Skeletal muscle tissue (tissue), 4 donors: ENCODE data around the gene SKIC8. TPM values are rescaled to one million over a fixed set of nuclear protein-coding genes. Genes with fewer than 3 reads are reported as not detected.

Experiments
- H3K27ac ChIP-seq: one replicate; pipeline ENCODE4 v1.7.0; 2013; ENCODE audit warnings: mild to moderate bottlenecking, low read depth, low read length, inconsistent platforms
- H3K27me3 ChIP-seq, 3 donors: one replicate each; pipeline ENCODE4 v1.7.0; 2013; ENCODE audit warnings: low read length in 3 of 3; ENCODE audit not compliant: control insufficient read depth in 3 of 3, insufficient read depth in 3 of 3
- H3K36me3 ChIP-seq, 3 donors: one replicate each; pipeline ENCODE4 v1.7.0; 2013; ENCODE audit warnings: low read length in 3 of 3; ENCODE audit not compliant: control insufficient read depth in 3 of 3, insufficient read depth in 3 of 3
- H3K4me1 ChIP-seq, 3 donors: one replicate each; pipeline ENCODE4 v1.7.0; 2013; ENCODE audit warnings: low read length in 3 of 3, mild to moderate bottlenecking in 3 of 3; ENCODE audit not compliant: control insufficient read depth in 3 of 3, insufficient read depth in 3 of 3
- H3K4me3 ChIP-seq, 3 donors: one replicate each; pipeline ENCODE4 v1.7.0; 2013; ENCODE audit warnings: low read length in 3 of 3
- H3K9ac ChIP-seq, 3 donors: one replicate each; pipeline ENCODE4 v1.7.0; 2013; ENCODE audit warnings: low read length in 3 of 3, mild to moderate bottlenecking in 3 of 3, moderate library complexity in 2 of 3, low read depth in 1 of 3
- H3K9me3 ChIP-seq, 3 donors: one replicate each; pipeline ENCODE4 v1.7.0; 2013; ENCODE audit warnings: low read length in 3 of 3; ENCODE audit not compliant: control insufficient read depth in 3 of 3
- total RNA-seq: library from RNA; depleted of rRNA; stranded (reverse); fragments of >200 nt; gene quantifications from one replicate; pipeline ENCODE4 v1.2.3, GENCODE V29; 2014
- donor health status: Osteomylitis.

SKIC8 gene
- total RNA-seq, 1 donor from 2014 or later: 56.9 TPM

- Histone ChIP-seq H3K27ac (peak overlapping the region; percentile 95), H3K4me1 (peaks cover 31 to 40% (median 34%) of the 10 kb centered on the region in 3 donors), H3K9ac (peak overlapping the region in 2 of 3 donors; percentile 73 to 94)
Measured at GRCh38 chr15:78263907-78264303, 35.5 kb downstream of the SKIC8 start.

GRCh38 chr15:78263351-78263781, 36.0 kb downstream of the SKIC8 start:
- Histone ChIP-seq H3K9ac (peak overlapping the region in 1 of 3 donors; percentile 94), H3K4me1 (peaks cover 26 to 35% (median 29%) of the 10 kb centered on the region in 3 donors), H3K4me3 (no peak overlapping the region), H3K27ac (peak overlapping the region; percentile 95), H3K27me3 (no peaks in the 10 kb centered on the region), H3K36me3 (no peaks in the 10 kb centered on the region), H3K9me3 (no peaks in the 10 kb centered on the region)

More at GRCh38 chr15:78263907-78264303, 35.5 kb downstream of the SKIC8 start:
- no peaks in the 10 kb centered on the region for H3K9me3 ChIP-seq
- no peaks in the 10 kb centered on the region for H3K27me3 ChIP-seq
- H3K4me3 ChIP-seq: peak overlapping the region in 2 of 3 donors; percentile 63 to 76
- no peaks in the 10 kb centered on the region for H3K36me3 ChIP-seq

GRCh38 chr15:78261062-78261461, 38.3 kb downstream of the SKIC8 start:
- Histone ChIP-seq H3K4me3 (no peak overlapping the region), H3K27me3 (no peaks in the 10 kb centered on the region), H3K4me1 (peaks cover 8 to 14% (median 9%) of the 10 kb centered on the region in 3 donors), H3K9ac (no peak overlapping the region), H3K36me3 (no peaks in the 10 kb centered on the region), H3K9me3 (no peaks in the 10 kb centered on the region), H3K27ac (no peak overlapping the region)

- Histone ChIP-seq H3K4me3 (no peak overlapping the region), H3K36me3 (no peaks in the 10 kb centered on the region), H3K9ac (no peak overlapping the region), H3K27ac (no peak overlapping the region), H3K9me3 (no peaks in the 10 kb centered on the region), H3K4me1 (peaks cover 6 to 9% (median 7%) of the 10 kb centered on the region in 3 donors), H3K27me3 (no peaks in the 10 kb centered on the region)
Measured at GRCh38 chr15:78260489-78260888, 38.9 kb downstream of the SKIC8 start.

GRCh38 chr15:78259232-78259631, 40.2 kb downstream of the SKIC8 start:
- H3K27me3 ChIP-seq: no peaks in the 10 kb centered on the region
- H3K4me3 ChIP-seq: no peak overlapping the region
- peaks cover 0 to 3% (median 2%) of the 10 kb centered on the region in 3 donors for H3K4me1 ChIP-seq
- no peaks in the 10 kb centered on the region for H3K9me3 ChIP-seq
- no peak overlapping the region for H3K9ac ChIP-seq
- no peak overlapping the region for H3K27ac ChIP-seq
- no peaks in the 10 kb centered on the region for H3K36me3 ChIP-seq

- H3K27me3 ChIP-seq: no peaks in the 10 kb centered on the region
Measured at GRCh38 chr15:78257681-78258080, 41.7 kb downstream of the SKIC8 start.

DNA sequence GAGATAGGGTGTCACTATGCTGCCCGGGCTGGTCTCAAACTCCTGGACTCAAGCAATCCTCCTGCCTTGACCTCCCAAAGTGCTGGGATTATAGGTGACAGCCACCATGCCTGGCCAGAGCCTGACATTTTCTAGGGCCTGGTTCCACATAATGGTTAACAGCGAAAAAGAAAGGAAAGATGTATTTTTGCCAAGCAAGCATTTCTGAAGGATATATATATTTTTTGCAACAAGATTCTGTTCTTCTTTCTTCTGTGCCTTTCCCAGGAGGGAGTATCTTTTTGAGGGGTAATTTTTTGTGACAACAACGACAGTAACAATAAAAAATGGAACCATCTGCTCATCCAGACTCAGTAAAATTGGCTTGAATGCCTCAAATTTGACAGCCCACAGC, 43.4 kb downstream of the SKIC8 start:
- Histone ChIP-seq H3K9ac (no peak overlapping the region), H3K27me3 (no peaks in the 10 kb centered on the region), H3K27ac (no peak overlapping the region), H3K4me1 (no peaks in the 10 kb centered on the region), H3K9me3 (no peaks in the 10 kb centered on the region), H3K4me3 (no peak overlapping the region), H3K36me3 (no peaks in the 10 kb centered on the region)

More at GRCh38 chr15:78257681-78258080, 41.7 kb downstream of the SKIC8 start:
- Histone ChIP-seq H3K27ac (no peak overlapping the region), H3K9ac (no peak overlapping the region), H3K4me3 (no peak overlapping the region), H3K9me3 (no peaks in the 10 kb centered on the region), H3K4me1 (no peaks in the 10 kb centered on the region), H3K36me3 (no peaks in the 10 kb centered on the region)

GRCh38 chr15:78255421-78256043, 43.9 kb downstream of the SKIC8 start:
- Histone ChIP-seq H3K9me3 (no peaks in the 10 kb centered on the region), H3K27ac (no peak overlapping the region), H3K4me1 (no peaks in the 10 kb centered on the region), H3K36me3 (no peaks in the 10 kb centered on the region), H3K4me3 (no peak overlapping the region), H3K27me3 (no peaks in the 10 kb centered on the region), H3K9ac (no peak overlapping the region)

DNA sequence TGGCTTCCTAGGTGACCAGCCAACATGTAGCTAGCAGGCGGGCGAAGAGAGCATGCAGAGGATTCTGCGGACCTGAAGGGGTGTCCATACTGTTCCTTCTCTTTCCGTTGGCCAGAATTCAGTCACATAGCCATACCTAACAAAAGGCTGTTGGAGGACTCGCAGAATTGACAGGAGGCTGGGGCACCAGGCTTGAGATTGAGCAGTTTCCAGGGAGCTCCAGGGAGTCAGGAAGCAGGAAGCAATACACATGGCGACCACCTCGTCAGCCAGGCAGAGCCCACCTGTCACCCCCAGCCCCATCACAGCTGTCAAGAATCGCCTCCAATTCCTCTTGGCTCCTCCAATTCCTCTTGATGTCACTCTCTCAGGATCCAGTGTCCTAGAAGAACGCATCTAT, 48.3 kb downstream of the SKIC8 start:
- H3K4me1 ChIP-seq: peaks cover 0 to 7% (median 5%) of the 10 kb centered on the region in 3 donors
- H3K27me3 ChIP-seq: no peaks in the 10 kb centered on the region
- no peak overlapping the region for H3K27ac ChIP-seq
- no peaks in the 10 kb centered on the region for H3K36me3 ChIP-seq
- no peaks in the 10 kb centered on the region for H3K9me3 ChIP-seq
- no peak overlapping the region for H3K9ac ChIP-seq
- H3K4me3 ChIP-seq: no peak overlapping the region

GRCh38 chr15:78249131-78249530, 50.3 kb downstream of the SKIC8 start:
- Histone ChIP-seq H3K27ac (no peak overlapping the region), H3K36me3 (no peaks in the 10 kb centered on the region), H3K4me1 (peaks cover 0 to 7% (median 5%) of the 10 kb centered on the region in 3 donors), H3K9me3 (no peaks in the 10 kb centered on the region), H3K4me3 (no peak overlapping the region), H3K9ac (no peak overlapping the region), H3K27me3 (no peaks in the 10 kb centered on the region)
